GM21381 (cell line): ENCODE data around the gene HRH1.
A peak's percentile ranks its signal among the peaks of the same experiment; 100 is the strongest.
"Not testable (repeated sequence)": the region's sequence is repeated elsewhere in the genome, so short reads cannot be mapped to it uniquely, and the experiment has no call there.

Experiments
- ATAC-seq: cut with Tn5 transposase; IDR thresholded peaks from one replicate; pipeline ENCODE4 v1.9.1; 2021; ENCODE audit warnings: mild to moderate bottlenecking, moderate library complexity; ENCODE audit not compliant: unreplicated experiment

HRH1 gene

GRCh38 chr3:11238880-11239279 is 84.6 kb downstream of the HRH1 start:
- ATAC-seq: no peak

- no peak for ATAC-seq
Observed at GRCh38 chr3:11239796-11240195, 85.5 kb downstream of the HRH1 start.

GRCh38 chr3:11240496-11240895 is 86.2 kb downstream of the HRH1 start:
- no peak for ATAC-seq

DNA sequence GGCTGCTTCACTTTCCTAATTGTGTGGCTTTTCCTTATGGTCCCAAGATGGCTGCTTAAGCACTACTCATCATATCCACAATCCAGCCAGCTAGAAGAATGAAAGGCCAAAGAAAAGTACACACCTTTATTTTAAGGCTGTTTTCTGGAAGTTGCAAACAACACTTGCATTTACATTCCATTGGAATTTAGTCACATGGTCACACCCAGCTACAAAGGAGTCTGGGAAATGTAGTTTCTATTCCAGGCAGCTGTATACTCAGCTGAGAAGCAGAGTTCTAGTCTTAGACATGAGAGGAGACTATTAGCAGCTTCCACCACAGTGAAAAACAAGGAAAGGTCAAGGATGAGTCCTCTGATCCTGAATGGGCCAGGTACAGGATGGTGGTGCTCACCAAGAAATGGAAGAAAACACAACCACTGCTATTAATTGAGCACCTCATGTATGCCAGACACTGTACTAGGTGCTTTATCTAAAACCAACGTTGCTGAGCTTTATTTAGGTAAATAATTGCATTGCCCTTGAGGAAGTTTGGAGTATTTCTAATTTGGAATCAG is 89.9 kb downstream of the HRH1 start:
- no peak for ATAC-seq

DNA sequence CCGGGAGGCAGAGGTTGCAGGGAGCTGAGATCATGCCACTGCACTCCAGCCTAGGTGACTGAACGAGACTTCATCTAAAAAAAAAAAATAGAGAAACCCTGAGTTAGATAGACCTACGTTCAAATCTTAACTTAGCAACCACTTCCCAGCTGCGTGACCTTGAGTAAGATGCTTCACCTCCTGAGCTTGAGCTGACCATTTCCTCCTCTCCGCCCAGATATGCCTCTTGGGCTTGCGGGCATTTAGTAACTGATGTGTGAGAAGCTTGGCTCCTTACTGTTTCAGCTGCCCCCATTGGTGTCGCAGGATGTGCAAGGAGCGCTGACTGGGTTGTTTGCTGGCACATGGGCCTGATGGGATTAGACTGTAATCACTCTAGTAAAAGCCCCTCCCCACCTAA is 91.0 kb downstream of the HRH1 start:
- ATAC-seq: no peak

- ATAC-seq: no peak
Observed at GRCh38 chr3:11245827-11246662, 91.8 kb downstream of the HRH1 start.

DNA sequence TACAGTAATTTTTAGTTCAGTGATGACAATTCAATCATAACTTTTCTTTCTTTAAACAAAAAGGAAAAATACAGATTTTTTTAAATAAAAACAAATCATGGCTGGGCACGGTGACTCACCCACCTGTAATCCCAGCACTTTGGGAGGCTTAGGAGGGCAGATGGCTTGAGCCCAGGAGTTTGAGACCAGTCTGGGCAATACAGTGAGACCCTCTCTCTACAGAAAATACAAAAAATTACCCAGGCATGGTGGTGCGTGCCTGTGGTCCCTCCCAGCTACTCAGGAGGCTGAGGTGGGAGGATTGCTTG is 92.3 kb downstream of the HRH1 start:
- no peak for ATAC-seq

- no peak for ATAC-seq
Observed at GRCh38 chr3:11247362-11247761, 93.1 kb downstream of the HRH1 start.

DNA sequence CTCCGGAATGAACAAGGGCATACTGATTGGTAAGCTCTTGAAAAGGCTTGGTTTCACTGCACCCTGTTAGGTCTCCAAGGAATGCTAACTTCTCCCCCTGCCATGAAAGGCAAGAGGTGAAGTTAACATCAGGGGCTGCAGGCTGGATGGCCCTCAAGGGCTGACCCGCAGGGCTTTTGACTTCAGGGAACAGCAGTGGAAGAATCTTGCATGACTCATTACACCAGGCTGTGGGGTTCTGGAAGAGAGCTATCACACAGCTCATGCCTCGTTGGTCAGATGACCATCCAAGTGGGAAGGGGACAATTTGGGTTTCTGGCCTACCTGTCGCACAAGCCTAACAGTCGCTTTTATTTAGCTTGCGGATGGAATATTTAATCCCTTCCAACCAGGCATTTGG is 94.3 kb downstream of the HRH1 start:
- ATAC-seq: no peak

- no peak for ATAC-seq
Observed at GRCh38 chr3:11250902-11251806, 96.9 kb downstream of the HRH1 start.

GRCh38 chr3:11251807-11252176 is 97.5 kb downstream of the HRH1 start:
- no peak for ATAC-seq

DNA sequence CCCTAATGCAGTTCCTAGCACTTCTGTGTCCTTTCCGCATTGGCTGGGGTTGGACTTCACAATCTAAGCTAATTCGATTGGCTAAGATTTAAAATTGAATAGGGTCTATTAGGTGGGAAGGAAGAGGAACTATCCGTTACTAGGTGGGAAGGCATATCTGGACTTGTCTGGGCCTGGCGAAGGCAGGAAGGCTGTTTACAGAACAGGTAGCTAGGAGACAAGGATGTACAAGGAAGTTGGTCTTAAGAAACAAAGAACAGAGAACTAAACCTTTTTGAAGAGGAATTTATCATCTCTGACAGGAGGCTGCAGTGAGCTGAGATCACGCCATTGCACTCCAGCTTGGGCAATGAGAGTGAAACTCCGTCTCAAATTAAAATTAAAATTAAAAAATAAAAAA is 100.6 kb downstream of the HRH1 start:
- no peak for ATAC-seq

GRCh38 chr3:11255537-11255936 is 101.2 kb downstream of the HRH1 start:
- not testable (repeated sequence) for ATAC-seq

- no peak for ATAC-seq
Observed at GRCh38 chr3:11258958-11259357, 104.7 kb downstream of the HRH1 start.

DNA sequence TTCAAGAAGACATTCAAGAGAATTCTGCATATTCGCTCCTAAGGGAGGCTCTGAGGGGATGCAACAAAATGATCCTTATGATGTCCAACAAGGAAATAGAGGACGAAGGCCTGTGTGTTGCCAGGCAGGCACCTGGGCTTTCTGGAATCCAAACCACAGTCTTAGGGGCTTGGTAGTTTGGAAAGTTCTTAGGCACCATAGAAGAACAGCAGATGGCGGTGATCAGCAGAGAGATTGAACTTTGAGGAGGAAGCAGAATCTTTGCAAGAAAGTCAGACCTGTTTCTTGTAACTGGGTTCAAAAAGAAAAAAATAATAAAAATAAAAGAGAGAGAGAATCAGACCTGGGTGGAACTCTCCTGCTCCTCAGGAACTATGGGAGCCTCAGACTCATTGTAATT is 106.2 kb downstream of the HRH1 start:
- no peak for ATAC-seq

DNA sequence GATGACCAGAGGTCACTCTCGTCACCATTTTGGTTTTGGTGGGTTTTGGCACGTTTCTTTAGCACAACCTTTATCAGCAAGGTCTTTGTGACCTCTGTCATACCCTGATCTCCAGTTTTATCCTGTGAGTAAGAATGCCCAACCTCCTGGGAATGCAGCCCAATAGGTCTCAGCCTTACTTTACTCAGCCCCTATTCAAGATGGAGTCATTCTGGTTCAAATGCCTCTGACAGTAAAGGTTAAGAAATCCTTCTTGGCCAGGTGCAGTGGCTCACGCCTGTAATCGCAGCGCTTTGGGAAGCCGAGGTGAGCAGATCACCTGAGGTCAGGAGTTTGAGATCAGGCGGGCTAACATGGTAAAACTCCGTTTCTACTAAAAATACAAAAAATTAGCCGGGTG is 114.7 kb downstream of the HRH1 start:
- ATAC-seq: no peak

DNA sequence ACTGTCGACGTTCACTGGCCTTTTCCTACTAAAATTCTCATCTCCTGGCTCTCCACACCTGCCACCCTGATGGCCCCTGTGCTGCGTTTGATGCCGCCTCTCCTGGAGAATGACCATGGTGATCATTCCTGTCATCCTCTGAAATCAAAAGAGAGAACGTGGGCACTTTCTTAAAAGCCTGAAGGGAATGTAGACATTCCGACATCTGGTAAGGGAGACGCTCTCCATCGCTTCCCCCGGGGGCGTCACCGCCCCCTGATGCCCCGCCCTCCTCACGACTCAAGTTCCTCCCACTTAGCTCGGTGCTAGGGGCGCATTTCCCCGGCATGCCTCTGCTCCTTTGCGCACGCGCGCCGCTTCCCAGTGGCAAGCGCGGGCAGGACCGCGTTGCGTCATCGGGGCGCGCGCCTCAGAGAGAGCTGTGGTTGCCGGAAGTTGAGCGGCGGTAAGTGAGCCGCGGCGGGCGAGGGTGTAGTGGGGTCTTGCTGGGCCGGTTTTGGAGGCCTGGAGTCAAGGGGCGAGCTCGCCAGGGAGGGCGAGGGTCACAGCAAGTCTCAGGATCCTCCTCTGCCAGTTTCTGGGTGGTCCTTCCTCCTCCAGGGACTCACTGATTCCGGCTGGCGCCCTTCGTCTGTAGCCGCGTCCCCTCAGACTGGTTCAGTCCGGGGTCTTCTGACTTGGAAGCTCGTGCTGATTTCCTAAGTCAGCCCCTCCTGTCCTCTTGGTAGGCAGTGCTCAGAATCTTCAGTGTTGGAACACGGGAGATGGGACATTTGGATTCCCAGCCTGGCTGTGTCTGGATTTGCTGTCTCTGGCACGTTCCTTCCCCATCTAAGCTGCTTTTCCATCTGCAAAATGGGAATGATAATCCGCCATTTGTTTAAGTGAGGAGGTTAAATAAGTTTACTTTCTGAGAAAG is 118.0 kb downstream of the HRH1 start, which contains the start of gene ATG7:
Gene ATG7, plus strand, starts transcription at position 412 of the 919 bp plus-strand sequence. CDS start 26,299 bp downstream, outside the sequence.
- peak; percentile 99 for ATAC-seq

DNA sequence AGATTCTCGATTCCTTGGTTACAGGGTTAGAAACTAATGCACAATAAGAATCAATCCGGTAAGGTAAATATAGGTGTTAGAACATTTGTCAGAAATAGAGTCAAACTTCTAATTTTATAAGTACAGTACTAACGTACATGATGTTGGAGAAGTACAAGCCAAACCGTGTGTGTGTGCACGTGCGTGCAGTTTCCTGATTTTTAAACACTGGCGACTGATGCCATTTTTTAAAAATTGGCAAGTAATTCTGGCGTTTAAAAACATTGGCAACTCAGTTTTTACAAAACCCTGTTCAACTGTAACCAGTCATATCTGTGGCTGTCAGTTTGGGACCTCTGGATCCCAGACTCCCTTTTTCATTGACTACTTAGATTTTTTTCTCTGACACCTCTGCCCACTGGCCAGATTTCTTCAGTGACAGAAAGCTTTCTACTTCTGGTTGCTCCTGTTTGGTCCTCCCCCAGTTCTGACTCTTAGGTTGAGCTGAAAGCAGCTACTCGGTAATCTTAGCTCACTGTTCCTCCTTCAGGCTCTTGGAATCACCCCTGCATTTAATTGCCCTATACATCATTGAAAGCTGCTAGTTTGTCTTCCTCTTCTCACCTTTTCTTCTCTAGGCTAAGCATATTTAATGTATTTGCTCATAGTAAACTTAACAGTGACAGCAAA is 118.7 kb downstream of the HRH1 start:
- no peak for ATAC-seq

- ATAC-seq: no peak
Observed at GRCh38 chr3:11273891-11274291, 119.6 kb downstream of the HRH1 start.

DNA sequence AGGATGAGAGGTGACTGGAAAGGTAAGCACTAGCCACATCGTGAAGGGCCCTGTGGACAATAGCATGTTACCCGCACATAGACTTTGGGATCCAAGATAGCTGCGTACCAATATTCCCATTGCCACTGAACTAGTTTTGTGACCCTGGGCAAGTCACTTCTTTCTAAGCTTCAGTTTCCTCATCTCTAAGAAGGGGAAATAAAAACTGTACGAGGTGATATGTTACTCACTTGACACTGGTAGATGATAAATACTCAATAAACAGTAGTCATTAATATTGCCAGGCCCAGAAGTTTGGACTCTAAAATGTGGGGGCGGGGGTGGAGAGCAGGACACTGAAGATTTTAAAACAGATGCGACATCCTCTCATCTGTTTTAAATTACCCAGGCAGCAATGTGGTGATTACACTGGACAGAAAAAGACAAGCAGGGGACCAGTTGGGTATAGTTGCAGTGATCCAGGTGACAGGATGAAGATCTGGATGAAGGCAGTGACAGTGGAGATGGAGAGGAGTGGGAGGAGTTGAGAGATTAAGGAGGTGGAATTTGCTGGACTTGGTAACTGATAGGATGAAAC is 120.4 kb downstream of the HRH1 start:
- no peak for ATAC-seq
